ENCODE data around the gene CA11. TPM values are rescaled to one million over a fixed set of nuclear protein-coding genes. Genes with fewer than 3 reads are reported as not detected.
A peak's percentile ranks its signal among the peaks of the same experiment; 100 is the strongest.

The CA11 gene
- total and polyA plus RNA-seq, 9 of the 15 experiments (the other 6 are each of a cell fraction or from before 2014, with no cell fraction given) = 2.9 to 19.9 (median 8.3) TPM

DNA sequence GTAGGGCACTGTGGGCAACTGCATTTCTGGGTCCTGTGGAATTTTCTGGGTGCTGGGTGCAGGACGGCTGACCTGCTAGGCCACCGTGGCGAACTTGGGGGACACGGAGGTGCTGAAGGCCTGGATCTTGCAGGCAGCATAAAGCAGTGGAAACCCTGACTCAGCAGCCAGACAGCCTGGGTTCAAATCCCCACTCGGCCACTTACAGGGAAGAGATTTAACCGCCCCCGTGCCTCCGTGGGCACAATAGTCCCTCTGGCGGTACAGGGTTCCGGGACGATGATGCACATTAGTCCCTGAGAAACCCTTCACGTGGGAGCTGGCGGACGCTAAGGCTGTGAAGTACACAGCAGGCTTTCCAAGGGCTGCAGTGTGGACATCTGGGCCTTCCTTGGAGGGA lies 34.1 kb downstream of the CA11 start:
- FAIRE-seq = no peak
- 50% methylated on average over 14 of the region's 14 CpGs for WGBS (ENCODE audit: insufficient coverage, low coverage, missing lambda C conversion rate)

More for the DNA sequence above, 34.1 kb downstream of the CA11 start:
- intact Hi-C loops (cut with micrococcal nuclease) = no loop called here
- Histone ChIP-seq H3K9me1 (ENCODE audit: control insufficient read depth, insufficient read depth, low read length) (peaks cover under 1% of the 10 kb centered on the region), H3K79me2 (ENCODE audit: control insufficient read depth, insufficient read depth, low read length) (peaks cover 13% of the 10 kb centered on the region), H3K4me1 (replicated peaks in 1 of 2; ENCODE audit: control insufficient read depth in 2 of 2, insufficient read depth in 2 of 2, low read length in 2 of 2) (peaks cover 12 to 60% of the 10 kb centered on the region in 2 experiments; a peak in 4 of 5 replicates), H3K9me3 (replicated peaks; ENCODE audit: control insufficient read depth, insufficient read depth, low read depth, low read length) (no peaks in the 10 kb centered on the region), H2AFZ (ENCODE audit: low read depth, low read length) (no peak overlapping the region), H3K27ac (ENCODE audit: extremely low read depth, low read depth, low read length) (no peak overlapping the region), H3K27me3 (ENCODE audit: control insufficient read depth in 2 of 2, insufficient read depth in 2 of 2, low read length in 2 of 2) (no peaks in the 10 kb centered on the region), H3K36me3 (ENCODE audit: control insufficient read depth, insufficient read depth, low read length) (peaks cover 22% of the 10 kb centered on the region; the same call in 2 of the 3 replicates), H4K20me1 (replicated peaks; ENCODE audit: control insufficient read depth, insufficient read depth, low read length) (peaks cover 21% of the 10 kb centered on the region), H3K4me2 (ENCODE audit: insufficient read depth, low read length) (no peak overlapping the region), H3K4me3 (no peak overlapping the region), H3K9ac (ENCODE audit: insufficient read depth in 1 of 2, low read depth in 2 of 2, low read length in 2 of 2) (0 out of 4 replicates have a peak overlapping the region, but pooled peaks of 1 of the 2 experiments have one; percentile 14)
- DNase-seq (ENCODE audit: extremely low read depth in 1 of 4, low spot score in 3 of 4) (no peak), ATAC-seq (no peak)
- in situ Hi-C loops (cut with MboI) = no loop called here
- ChIA-PET CTCF (ENCODE audit: low intra/inter-chr PET ratio) (no interaction called here), POLR2A (interaction anchor here (0.6 to 1.3 kb wide), 3 partner anchors 12 to 37 kb away, joined by 3 to 4 read pairs (median 3); no protein-coding TSS in a partner anchor)
- TF ChIP-seq ZNF121 (CRISPR knock-in tag; conservative IDR thresholded peaks at IDR 0.05) (no peak), C11orf30 (IDR thresholded peaks at IDR 0.05; ENCODE audit: low read depth) (peak; percentile 57; the same call in 1 of the 2 replicates), MAFG (tag; conservative IDR thresholded peaks at IDR 0.05) (0 out of 2 replicates have a peak, but pooled peaks have one; percentile 26), ATF7 (IDR thresholded peaks at IDR 0.05) (no peak), ZNF316 (IDR thresholded peaks at IDR 0.05) (peak; percentile 78)
- TF ChIP-seq, protein P1, sequence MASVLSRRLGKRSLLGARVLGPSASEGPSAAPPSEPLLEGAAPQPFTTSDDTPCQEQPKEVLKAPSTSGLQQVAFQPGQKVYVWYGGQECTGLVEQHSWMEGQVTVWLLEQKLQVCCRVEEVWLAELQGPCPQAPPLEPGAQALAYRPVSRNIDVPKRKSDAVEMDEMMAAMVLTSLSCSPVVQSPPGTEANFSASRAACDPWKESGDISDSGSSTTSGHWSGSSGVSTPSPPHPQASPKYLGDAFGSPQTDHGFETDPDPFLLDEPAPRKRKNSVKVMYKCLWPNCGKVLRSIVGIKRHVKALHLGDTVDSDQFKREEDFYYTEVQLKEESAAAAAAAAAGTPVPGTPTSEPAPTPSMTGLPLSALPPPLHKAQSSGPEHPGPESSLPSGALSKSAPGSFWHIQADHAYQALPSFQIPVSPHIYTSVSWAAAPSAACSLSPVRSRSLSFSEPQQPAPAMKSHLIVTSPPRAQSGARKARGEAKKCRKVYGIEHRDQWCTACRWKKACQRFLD (CRISPR knock-in tag; IDR thresholded peaks at IDR 0.05) = no peak
- no TSS peak for BruUV-seq (replicated peaks)

Measured in K562 (cell line).